Epithelial cell of proximal tubule (primary cell): ENCODE measurements around the gene GABARAP. TPM values are rescaled to one million over a fixed set of nuclear protein-coding genes. Genes with fewer than 3 reads are reported as not detected.

ENCODE experiments used
- DNase-seq: peaks from one replicate; pipeline ENCODE4 v3.0.0-alpha.2; 2011; ENCODE audit warnings: low read depth
- H3K4me3 ChIP-seq: 2 replicates; pipeline ENCODE4 v1.5.1; 2011; ENCODE audit warnings: low read depth, mild to moderate bottlenecking, low read length
- total RNA-seq: library from RNA; depleted of rRNA; stranded (reverse); fragments of >200 nt; gene quantifications from 2 replicates; pipeline ENCODE4 v1.2.3, GENCODE V29; 2015
- TF ChIP-seq, protein P1 (sequence below): conservative IDR thresholded peaks from 2 replicates; pipeline ENCODE4 v1.5.1; 2012; ENCODE audit warnings: low read depth, mild to moderate bottlenecking, low read length

Gene GABARAP
- total RNA-seq, 1 donor from 2014 or later, result 570 TPM

DNA sequence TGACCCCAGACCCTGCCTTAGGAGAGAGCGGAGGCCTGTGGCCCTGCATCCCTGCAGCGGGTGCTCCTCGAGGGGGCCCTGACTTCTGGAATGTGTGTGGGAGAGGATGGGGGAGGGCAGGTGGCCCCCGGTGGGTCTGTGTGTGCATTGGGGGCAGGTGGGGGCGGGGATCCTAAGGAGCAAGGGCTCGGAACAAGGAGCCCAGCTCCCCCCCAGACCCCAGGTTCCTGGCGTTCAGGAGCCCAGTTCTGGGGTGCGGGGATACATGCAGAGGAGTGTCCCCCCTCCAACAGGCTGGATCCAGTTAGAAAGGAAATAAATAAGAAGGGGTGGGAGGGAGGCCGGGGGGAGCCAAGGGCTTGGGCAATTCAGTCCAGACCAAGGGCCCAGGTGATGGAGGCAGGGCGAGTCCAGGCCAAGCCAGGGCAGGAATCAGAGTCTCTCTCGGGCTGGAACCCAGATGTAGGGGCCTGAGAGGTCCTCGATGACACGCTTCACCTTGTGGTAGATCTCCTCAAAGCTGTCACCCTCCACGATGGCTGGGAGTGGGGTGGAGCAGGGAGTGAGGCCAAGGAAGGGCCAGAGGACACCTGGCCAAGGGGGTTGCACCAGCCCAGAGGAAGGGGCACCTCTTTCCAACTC, 51.9 kb downstream of the GABARAP start:
- DNase-seq, result no peak
- TF ChIP-seq, protein P1, sequence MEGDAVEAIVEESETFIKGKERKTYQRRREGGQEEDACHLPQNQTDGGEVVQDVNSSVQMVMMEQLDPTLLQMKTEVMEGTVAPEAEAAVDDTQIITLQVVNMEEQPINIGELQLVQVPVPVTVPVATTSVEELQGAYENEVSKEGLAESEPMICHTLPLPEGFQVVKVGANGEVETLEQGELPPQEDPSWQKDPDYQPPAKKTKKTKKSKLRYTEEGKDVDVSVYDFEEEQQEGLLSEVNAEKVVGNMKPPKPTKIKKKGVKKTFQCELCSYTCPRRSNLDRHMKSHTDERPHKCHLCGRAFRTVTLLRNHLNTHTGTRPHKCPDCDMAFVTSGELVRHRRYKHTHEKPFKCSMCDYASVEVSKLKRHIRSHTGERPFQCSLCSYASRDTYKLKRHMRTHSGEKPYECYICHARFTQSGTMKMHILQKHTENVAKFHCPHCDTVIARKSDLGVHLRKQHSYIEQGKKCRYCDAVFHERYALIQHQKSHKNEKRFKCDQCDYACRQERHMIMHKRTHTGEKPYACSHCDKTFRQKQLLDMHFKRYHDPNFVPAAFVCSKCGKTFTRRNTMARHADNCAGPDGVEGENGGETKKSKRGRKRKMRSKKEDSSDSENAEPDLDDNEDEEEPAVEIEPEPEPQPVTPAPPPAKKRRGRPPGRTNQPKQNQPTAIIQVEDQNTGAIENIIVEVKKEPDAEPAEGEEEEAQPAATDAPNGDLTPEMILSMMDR, result no peak
- no peak overlapping the region for H3K4me3 ChIP-seq

Other genes with a start within 250 kb of the GABARAP start
- gene ALOX12, start 246.4 kb downstream of the GABARAP start, total RNA-seq, result 0.98 and 1.0 TPM in 2 replicates
- 180 and 275 TPM in 2 replicates for gene RNASEK, start 229.8 kb downstream of the GABARAP start, total RNA-seq
- under 0.01 TPM in 1 of 2 replicates, not detected in the other for gene BCL6B, start 219.4 kb downstream of the GABARAP start, total RNA-seq
- 3.1 and 4.1 TPM in 2 replicates for gene SLC16A13, start 206.4 kb downstream of the GABARAP start, total RNA-seq
- gene SLC16A11, start 198.4 kb downstream of the GABARAP start, total RNA-seq, result not detected in 2 replicates
- gene CLEC10A, start 162.2 kb downstream of the GABARAP start, total RNA-seq, result not detected in 2 replicates
- gene ASGR2, start 127.6 kb downstream of the GABARAP start, total RNA-seq, result not detected in 2 replicates
- gene ASGR1, start 63.1 kb downstream of the GABARAP start, total RNA-seq, result 0.72 and 5.1 TPM in 2 replicates
- gene DLG4, start 22.6 kb downstream of the GABARAP start, total RNA-seq, result 2.6 and 7.8 TPM in 2 replicates
- 320 and 573 TPM in 2 replicates for gene ACADVL, start 22.5 kb downstream of the GABARAP start, total RNA-seq
- gene DVL2, start 7.9 kb downstream of the GABARAP start, total RNA-seq, result 46.5 and 68.0 TPM in 2 replicates
- gene PHF23, start 3.0 kb downstream of the GABARAP start, total RNA-seq, result 27.1 and 42.8 TPM in 2 replicates
- 36.4 and 58.5 TPM in 2 replicates for gene CTDNEP1, start 9.3 kb upstream of the GABARAP start, total RNA-seq
- gene ELP5, start 9.8 kb upstream of the GABARAP start, total RNA-seq, result 37.0 and 54.8 TPM in 2 replicates
- gene CLDN7, start 20.0 kb upstream of the GABARAP start, total RNA-seq, result 105 and 200 TPM in 2 replicates
- 0.23 and 0.36 TPM in 2 replicates for gene SLC2A4, start 39.3 kb upstream of the GABARAP start, total RNA-seq
- 0.14 and 0.35 TPM in 2 replicates for gene YBX2, start 52.2 kb upstream of the GABARAP start, total RNA-seq
- 353 and 817 TPM in 2 replicates for gene EIF5A, start 65.2 kb upstream of the GABARAP start, total RNA-seq
- 91.5 and 104 TPM in 2 replicates for gene GPS2, start 72.9 kb upstream of the GABARAP start, total RNA-seq
- 13.4 and 19.3 TPM in 2 replicates for gene NEURL4, start 86.9 kb upstream of the GABARAP start, total RNA-seq
- gene ACAP1, start 94.1 kb upstream of the GABARAP start, total RNA-seq, result 0.81 and 1.4 TPM in 2 replicates
- 9.8 and 12.3 TPM in 2 replicates for gene KCTD11, start 109.7 kb upstream of the GABARAP start, total RNA-seq
- gene TMEM95, start 112.7 kb upstream of the GABARAP start, total RNA-seq, result not detected in 2 replicates
- 5.4 and 7.3 TPM in 2 replicates for gene TNK1, start 138.6 kb upstream of the GABARAP start, total RNA-seq
- gene PLSCR3, start 152.1 kb upstream of the GABARAP start, total RNA-seq, result 33.0 and 59.0 TPM in 2 replicates
- 134 and 163 TPM in 2 replicates for gene TMEM256, start 161.6 kb upstream of the GABARAP start, total RNA-seq
- 2.5 and 10.3 TPM in 2 replicates for gene NLGN2, start 165.4 kb upstream of the GABARAP start, total RNA-seq
- gene SPEM1, start 177.9 kb upstream of the GABARAP start, total RNA-seq, result not detected in 2 replicates
- not detected in 2 replicates for gene SPEM2, start 183.2 kb upstream of the GABARAP start, total RNA-seq
- not detected in 2 replicates for gene SPEM3, start 186.4 kb upstream of the GABARAP start, total RNA-seq
- 24.6 and 25.0 TPM in 2 replicates for gene TMEM102, start 193.0 kb upstream of the GABARAP start, total RNA-seq
- 0.51 and 11.5 TPM in 2 replicates for gene FGF11, start 197.1 kb upstream of the GABARAP start, total RNA-seq
- gene CHRNB1, start 202.6 kb upstream of the GABARAP start, total RNA-seq, result 21.3 and 30.7 TPM in 2 replicates
- 17.9 and 24.6 TPM in 2 replicates for gene ZBTB4, start 237.2 kb upstream of the GABARAP start, total RNA-seq
- gene SLC35G6, start 239.0 kb upstream of the GABARAP start, total RNA-seq, result not detected in 2 replicates
- gene POLR2A, start 241.9 kb upstream of the GABARAP start, total RNA-seq, result 30.3 and 30.5 TPM in 2 replicates